Measurements from ENCODE around the gene TMEM255A. TPM values are rescaled to one million over a fixed set of nuclear protein-coding genes. Genes with fewer than 3 reads are reported as not detected.

Gene TMEM255A
- total RNA-seq, 1 experiment from 2014 or later: 3.8 TPM

GRCh38 chrX:120304256-120304655 lies 7.0 kb downstream of the TMEM255A start:
- no peak overlapping the region for H3K27ac Mint-ChIP-seq (ENCODE audit: unreplicated experiment)
- H3K4me3 Mint-ChIP-seq (ENCODE audit: unreplicated experiment): no peak overlapping the region
- H3K9me3 Mint-ChIP-seq (ENCODE audit: unreplicated experiment): no peaks in the 10 kb centered on the region
- H3K4me1 Mint-ChIP-seq (ENCODE audit: low read depth, unreplicated experiment): no peaks in the 10 kb centered on the region
- no peaks in the 10 kb centered on the region for H3K36me3 ChIP-seq (ENCODE audit: control insufficient read depth, insufficient read depth, low read length)
- no peaks in the 10 kb centered on the region for H3K4me1 ChIP-seq
- no TSS peak for BruUV-seq (replicated peaks)
- H3K36me3 Mint-ChIP-seq (ENCODE audit: insufficient read depth, unreplicated experiment): no peaks in the 10 kb centered on the region
- H3K27me3 ChIP-seq (replicated peaks; ENCODE audit: control insufficient read depth, insufficient read depth, low read length): no peaks in the 10 kb centered on the region
- intact Hi-C loops (cut with micrococcal nuclease; ENCODE audit: unreplicated experiment): no loop called here
- TF ChIP-seq CTCF (IDR thresholded peaks at IDR 0.05; ENCODE audit: insufficient read depth in 1 of 2, low read depth in 1 of 2, low read length in 1 of 2, severe bottlenecking in 1 of 2, unreplicated experiment in 1 of 2): no peak
- no peaks in the 10 kb centered on the region for H3K27me3 Mint-ChIP-seq (ENCODE audit: insufficient read depth, unreplicated experiment)
- DNase-seq: no peak
- ChIA-PET POLR2A (no interaction called here), CTCF (interaction anchor here (0.6 kb wide), 1 partner anchor 101 kb away, joined by 3 read pairs; no protein-coding TSS in a partner anchor)
- H3K9me3 ChIP-seq: no peaks in the 10 kb centered on the region
- no peak overlapping the region for H3K4me3 ChIP-seq (ENCODE audit: low read depth, low read length)

GRCh38 chrX:120302434-120302833 lies 8.8 kb downstream of the TMEM255A start:
- DNase-seq: no peak
- H3K9me3 Mint-ChIP-seq (ENCODE audit: unreplicated experiment): no peaks in the 10 kb centered on the region
- no TSS peak for BruUV-seq (replicated peaks)
- TF ChIP-seq CTCF (IDR thresholded peaks at IDR 0.05; ENCODE audit: insufficient read depth in 1 of 2, low read depth in 1 of 2, low read length in 1 of 2, severe bottlenecking in 1 of 2, unreplicated experiment in 1 of 2): no peak
- Histone ChIP-seq H3K4me1 (no peaks in the 10 kb centered on the region), H3K36me3 (ENCODE audit: control insufficient read depth, insufficient read depth, low read length) (no peaks in the 10 kb centered on the region), H3K4me3 (ENCODE audit: low read depth, low read length) (no peak overlapping the region), H3K27me3 (replicated peaks; ENCODE audit: control insufficient read depth, insufficient read depth, low read length) (no peaks in the 10 kb centered on the region), H3K9me3 (no peaks in the 10 kb centered on the region)
- H3K4me3 Mint-ChIP-seq (ENCODE audit: unreplicated experiment): no peak overlapping the region
- no peaks in the 10 kb centered on the region for H3K27me3 Mint-ChIP-seq (ENCODE audit: insufficient read depth, unreplicated experiment)
- CTCF ChIA-PET: no interaction called here
- no peaks in the 10 kb centered on the region for H3K36me3 Mint-ChIP-seq (ENCODE audit: insufficient read depth, unreplicated experiment)
- H3K27ac Mint-ChIP-seq (ENCODE audit: unreplicated experiment): no peak overlapping the region
- no peaks in the 10 kb centered on the region for H3K4me1 Mint-ChIP-seq (ENCODE audit: low read depth, unreplicated experiment)
- intact Hi-C loops (cut with micrococcal nuclease; ENCODE audit: unreplicated experiment): no loop called here
- POLR2A ChIA-PET: no interaction called here

DNA sequence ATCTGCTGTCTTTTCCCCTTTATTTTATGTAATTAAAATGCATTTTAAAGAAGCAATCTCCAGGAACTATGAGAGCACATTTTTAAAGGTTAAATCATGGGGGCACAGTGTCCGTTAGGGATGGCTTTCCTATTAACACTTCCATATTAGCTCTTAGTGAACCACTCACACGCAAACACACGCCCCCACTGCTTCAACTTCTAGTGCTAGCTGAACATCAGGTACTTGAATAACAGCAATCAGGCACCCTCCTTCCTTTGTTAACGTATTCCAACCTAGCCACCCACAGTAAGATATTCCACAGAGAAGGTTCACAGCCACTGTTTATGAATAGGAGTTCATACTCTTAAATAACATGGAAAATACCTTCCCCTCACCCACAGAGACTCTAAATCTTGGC lies 9.3 kb downstream of the TMEM255A start:
- no peaks in the 10 kb centered on the region for H3K27me3 Mint-ChIP-seq (ENCODE audit: insufficient read depth, unreplicated experiment)
- Histone ChIP-seq H3K4me3 (ENCODE audit: low read depth, low read length) (no peak overlapping the region), H3K27me3 (replicated peaks; ENCODE audit: control insufficient read depth, insufficient read depth, low read length) (no peaks in the 10 kb centered on the region), H3K9me3 (no peaks in the 10 kb centered on the region), H3K36me3 (ENCODE audit: control insufficient read depth, insufficient read depth, low read length) (no peaks in the 10 kb centered on the region), H3K4me1 (no peaks in the 10 kb centered on the region)
- no peaks in the 10 kb centered on the region for H3K36me3 Mint-ChIP-seq (ENCODE audit: insufficient read depth, unreplicated experiment)
- DNase-seq: no peak
- intact Hi-C loops (cut with micrococcal nuclease; ENCODE audit: unreplicated experiment): no loop called here
- BruUV-seq (replicated peaks): no TSS peak
- TF ChIP-seq CTCF (IDR thresholded peaks at IDR 0.05; ENCODE audit: insufficient read depth in 1 of 2, low read depth in 1 of 2, low read length in 1 of 2, severe bottlenecking in 1 of 2, unreplicated experiment in 1 of 2): no peak
- no peak overlapping the region for H3K27ac Mint-ChIP-seq (ENCODE audit: unreplicated experiment)
- H3K4me1 Mint-ChIP-seq (ENCODE audit: low read depth, unreplicated experiment): no peaks in the 10 kb centered on the region
- no peaks in the 10 kb centered on the region for H3K9me3 Mint-ChIP-seq (ENCODE audit: unreplicated experiment)
- POLR2A ChIA-PET: no interaction called here
- CTCF ChIA-PET: no interaction called here
- H3K4me3 Mint-ChIP-seq (ENCODE audit: unreplicated experiment): no peak overlapping the region
